ENCODE data around the gene IFFO2.
"Not testable (repeated sequence)": the region's sequence is repeated elsewhere in the genome, so short reads cannot be mapped to it uniquely, and the experiment has no call there.

Gene IFFO2

GRCh38 chr1:18898567-18898966 is 57.9 kb downstream of the IFFO2 start:
- no peak overlapping the region for H3K4me3 ChIP-seq (ENCODE audit: low read length)
- TF ChIP-seq CTCF (conservative IDR thresholded peaks at IDR 0.05; ENCODE audit: low read depth, low read length), result no peak
- no peak for DNase-seq (ENCODE audit: low read depth)

- DNase-seq (ENCODE audit: low read depth), result no peak
- no peak overlapping the region for H3K4me3 ChIP-seq (ENCODE audit: low read length)
- no peak for TF ChIP-seq CTCF (conservative IDR thresholded peaks at IDR 0.05; ENCODE audit: low read depth, low read length)
Measured at GRCh38 chr1:18895317-18895716, 61.2 kb downstream of the IFFO2 start.

GRCh38 chr1:18893120-18893519 is 63.4 kb downstream of the IFFO2 start:
- TF ChIP-seq CTCF (conservative IDR thresholded peaks at IDR 0.05; ENCODE audit: low read depth, low read length), result no peak
- H3K4me3 ChIP-seq (ENCODE audit: low read length), result no peak overlapping the region
- DNase-seq (ENCODE audit: low read depth), result no peak

- not testable (repeated sequence) for H3K4me3 ChIP-seq (ENCODE audit: low read length); DNase-seq (ENCODE audit: low read depth)
Measured at GRCh38 chr1:18891858-18892257, 64.6 kb downstream of the IFFO2 start.

- no peak for TF ChIP-seq CTCF (conservative IDR thresholded peaks at IDR 0.05; ENCODE audit: low read depth, low read length)
- no peak for DNase-seq (ENCODE audit: low read depth)
- no peak overlapping the region for H3K4me3 ChIP-seq (ENCODE audit: low read length)
Measured at GRCh38 chr1:18891426-18891780, 65.1 kb downstream of the IFFO2 start.

GRCh38 chr1:18890706-18891425 is 65.6 kb downstream of the IFFO2 start:
- TF ChIP-seq CTCF (conservative IDR thresholded peaks at IDR 0.05; ENCODE audit: low read depth, low read length), result no peak
- no peak overlapping the region for H3K4me3 ChIP-seq (ENCODE audit: low read length)
- no peak for DNase-seq (ENCODE audit: low read depth)

- DNase-seq (ENCODE audit: low read depth), result no peak
- TF ChIP-seq CTCF (conservative IDR thresholded peaks at IDR 0.05; ENCODE audit: low read depth, low read length), result no peak
- no peak overlapping the region for H3K4me3 ChIP-seq (ENCODE audit: low read length)
Measured at GRCh38 chr1:18886003-18886335, 70.5 kb downstream of the IFFO2 start.
